Rectal smooth muscle tissue (tissue), 1 donor: ENCODE measurements around the gene PRAC2.

Experiments used
- H3K27ac ChIP-seq: one replicate; pipeline ENCODE4 v1.7.0; 2013; ENCODE audit warnings: low read depth, low read length, inconsistent platforms
- H3K27me3 ChIP-seq: one replicate; pipeline ENCODE4 v1.7.0; 2013; ENCODE audit warnings: low read length; ENCODE audit not compliant: control insufficient read depth, insufficient read depth
- H3K36me3 ChIP-seq: one replicate; pipeline ENCODE4 v1.7.0; 2013; ENCODE audit warnings: low read length; ENCODE audit not compliant: control insufficient read depth, insufficient read depth
- H3K4me1 ChIP-seq: one replicate; pipeline ENCODE4 v1.7.0; 2013; ENCODE audit warnings: low read length; ENCODE audit not compliant: control insufficient read depth, insufficient read depth
- H3K4me3 ChIP-seq: one replicate; pipeline ENCODE4 v1.7.0; 2013; ENCODE audit warnings: low read length
- H3K9ac ChIP-seq: one replicate; pipeline ENCODE4 v1.7.0; 2013; ENCODE audit warnings: low read length

PRAC2 gene

GRCh38 chr17:48722915-48723422 lies at the start of gene PRAC2:
PRAC2 (plus strand) TSS chr17:48723185; CDS start chr17:48724411, 1,226 bp downstream.
- H3K36me3 ChIP-seq, result no peaks in the 10 kb centered on the region
- H3K27me3 ChIP-seq, result peaks cover 63% of the 10 kb centered on the region
- no peaks in the 10 kb centered on the region for H3K4me1 ChIP-seq
- H3K4me3 ChIP-seq, result peak within 1 kb of the TSS; percentile 55
- H3K27ac ChIP-seq, result no peak within 1 kb of the TSS
- H3K9ac ChIP-seq, result peak within 1 kb of the TSS; percentile 35

GRCh38 chr17:48676963-48677558 lies 45.9 kb upstream of the PRAC2 start:
- no peaks in the 10 kb centered on the region for H3K4me1 ChIP-seq
- peaks cover 4% of the 10 kb centered on the region for H3K27me3 ChIP-seq
- H3K36me3 ChIP-seq, result no peaks in the 10 kb centered on the region
- H3K27ac ChIP-seq, result no peak overlapping the region
- no peak overlapping the region for H3K4me3 ChIP-seq
- no peak overlapping the region for H3K9ac ChIP-seq

- H3K27me3 ChIP-seq, result peaks cover 4% of the 10 kb centered on the region
- no peaks in the 10 kb centered on the region for H3K36me3 ChIP-seq
- no peaks in the 10 kb centered on the region for H3K4me1 ChIP-seq
- H3K27ac ChIP-seq, result no peak overlapping the region
- peak overlapping the region; percentile 52 for H3K4me3 ChIP-seq
- no peak overlapping the region for H3K9ac ChIP-seq
Observed at GRCh38 chr17:48678141-48678971, 44.6 kb upstream of the PRAC2 start.

- Histone ChIP-seq H3K27ac (no peak overlapping the region), H3K36me3 (no peaks in the 10 kb centered on the region), H3K4me3 (no peak overlapping the region), H3K9ac (no peak overlapping the region), H3K27me3 (peaks cover 4% of the 10 kb centered on the region), H3K4me1 (no peaks in the 10 kb centered on the region)
Observed at GRCh38 chr17:48679385-48680096, 43.4 kb upstream of the PRAC2 start.

- Histone ChIP-seq H3K4me1 (no peaks in the 10 kb centered on the region), H3K27ac (no peak overlapping the region), H3K36me3 (no peaks in the 10 kb centered on the region), H3K9ac (no peak overlapping the region), H3K27me3 (peaks cover 4% of the 10 kb centered on the region), H3K4me3 (no peak overlapping the region)
Observed at GRCh38 chr17:48681609-48682008, 41.4 kb upstream of the PRAC2 start.

GRCh38 chr17:48690655-48691054 lies 32.3 kb upstream of the PRAC2 start:
- Histone ChIP-seq H3K4me3 (no peak overlapping the region), H3K36me3 (no peaks in the 10 kb centered on the region), H3K27me3 (no peaks in the 10 kb centered on the region), H3K4me1 (no peaks in the 10 kb centered on the region), H3K9ac (no peak overlapping the region), H3K27ac (no peak overlapping the region)

GRCh38 chr17:48692049-48692448 lies 30.9 kb upstream of the PRAC2 start:
- Histone ChIP-seq H3K4me3 (no peak overlapping the region), H3K9ac (no peak overlapping the region), H3K27ac (no peak overlapping the region), H3K36me3 (no peaks in the 10 kb centered on the region), H3K27me3 (no peaks in the 10 kb centered on the region), H3K4me1 (no peaks in the 10 kb centered on the region)

- H3K9ac ChIP-seq, result no peak overlapping the region
- no peaks in the 10 kb centered on the region for H3K36me3 ChIP-seq
- no peak overlapping the region for H3K4me3 ChIP-seq
- no peak overlapping the region for H3K27ac ChIP-seq
- no peaks in the 10 kb centered on the region for H3K4me1 ChIP-seq
- H3K27me3 ChIP-seq, result no peaks in the 10 kb centered on the region
Observed at GRCh38 chr17:48693178-48693577, 29.8 kb upstream of the PRAC2 start.

- Histone ChIP-seq H3K27ac (no peak overlapping the region), H3K36me3 (no peaks in the 10 kb centered on the region), H3K9ac (no peak overlapping the region), H3K4me1 (no peaks in the 10 kb centered on the region), H3K27me3 (no peaks in the 10 kb centered on the region), H3K4me3 (no peak overlapping the region)
Observed at GRCh38 chr17:48701864-48702532, 21.0 kb upstream of the PRAC2 start.

GRCh38 chr17:48704361-48705248 lies 18.4 kb upstream of the PRAC2 start:
- Histone ChIP-seq H3K27ac (no peak overlapping the region), H3K27me3 (no peaks in the 10 kb centered on the region), H3K36me3 (no peaks in the 10 kb centered on the region), H3K4me3 (no peak overlapping the region), H3K4me1 (no peaks in the 10 kb centered on the region), H3K9ac (no peak overlapping the region)

GRCh38 chr17:48711128-48711527 lies 11.9 kb upstream of the PRAC2 start:
- Histone ChIP-seq H3K27me3 (peaks cover 5% of the 10 kb centered on the region), H3K36me3 (no peaks in the 10 kb centered on the region), H3K27ac (no peak overlapping the region), H3K4me1 (no peaks in the 10 kb centered on the region), H3K4me3 (no peak overlapping the region), H3K9ac (no peak overlapping the region)
